Keratinocyte (primary cell): ENCODE measurements around the gene COX5A.

Source experiments
- EZH2 ChIP-seq: IDR thresholded peaks from one replicate; pipeline ENCODE4 v1.6.1; 2012; ENCODE audit warnings: inconsistent platforms, mild to moderate bottlenecking, low read length, moderate library complexity
- TF ChIP-seq, protein P1 (sequence below), 3 experiments: IDR thresholded peaks in 1 of 3; conservative IDR thresholded peaks in 1 of 3; optimal IDR thresholded peaks in 1 of 3; 2 replicates in 2 of 3; 3 replicates in 1 of 3; pipeline versions ENCODE3 to v1.5.1; 2011; ENCODE audit warnings: low read length in 3 of 3, mild to moderate bottlenecking in 3 of 3, moderate library complexity in 2 of 3, control low read depth in 1 of 3, inconsistent platforms in 1 of 3; ENCODE audit not compliant: insufficient read depth in 2 of 3; ENCODE audit errors: extremely low read depth in 1 of 3

DNA sequence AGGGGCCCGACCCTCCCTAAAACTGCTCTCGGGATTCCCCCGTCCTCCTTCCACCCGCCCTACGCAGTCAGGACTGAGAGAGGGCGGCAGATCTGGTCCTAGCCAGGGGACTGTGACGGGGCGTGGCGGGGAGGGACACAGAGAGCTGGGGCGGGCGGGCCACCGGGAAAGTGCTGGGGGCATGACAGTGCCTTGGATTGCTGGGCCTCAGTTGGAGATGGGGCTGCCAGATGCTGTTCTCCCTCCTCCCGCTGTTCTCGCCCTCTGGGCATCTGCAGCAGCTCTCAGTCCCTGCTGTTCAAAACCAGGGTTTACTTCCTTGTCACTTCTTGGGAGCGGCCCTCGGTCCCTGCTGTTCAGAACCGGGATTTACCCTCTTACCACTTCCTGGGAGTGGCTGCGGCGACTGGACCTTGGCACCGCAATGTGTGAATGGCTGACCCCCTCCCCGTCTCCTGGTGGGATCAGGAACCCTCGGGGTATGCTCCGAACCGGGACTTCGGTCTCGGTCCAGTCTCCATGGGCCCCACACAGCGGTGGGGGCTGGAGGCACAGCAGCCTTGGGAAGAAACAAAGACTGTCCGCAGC, 20.5 kb upstream of the COX5A start:
- TF ChIP-seq, protein P1, sequence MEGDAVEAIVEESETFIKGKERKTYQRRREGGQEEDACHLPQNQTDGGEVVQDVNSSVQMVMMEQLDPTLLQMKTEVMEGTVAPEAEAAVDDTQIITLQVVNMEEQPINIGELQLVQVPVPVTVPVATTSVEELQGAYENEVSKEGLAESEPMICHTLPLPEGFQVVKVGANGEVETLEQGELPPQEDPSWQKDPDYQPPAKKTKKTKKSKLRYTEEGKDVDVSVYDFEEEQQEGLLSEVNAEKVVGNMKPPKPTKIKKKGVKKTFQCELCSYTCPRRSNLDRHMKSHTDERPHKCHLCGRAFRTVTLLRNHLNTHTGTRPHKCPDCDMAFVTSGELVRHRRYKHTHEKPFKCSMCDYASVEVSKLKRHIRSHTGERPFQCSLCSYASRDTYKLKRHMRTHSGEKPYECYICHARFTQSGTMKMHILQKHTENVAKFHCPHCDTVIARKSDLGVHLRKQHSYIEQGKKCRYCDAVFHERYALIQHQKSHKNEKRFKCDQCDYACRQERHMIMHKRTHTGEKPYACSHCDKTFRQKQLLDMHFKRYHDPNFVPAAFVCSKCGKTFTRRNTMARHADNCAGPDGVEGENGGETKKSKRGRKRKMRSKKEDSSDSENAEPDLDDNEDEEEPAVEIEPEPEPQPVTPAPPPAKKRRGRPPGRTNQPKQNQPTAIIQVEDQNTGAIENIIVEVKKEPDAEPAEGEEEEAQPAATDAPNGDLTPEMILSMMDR (optimal IDR thresholded peaks at IDR 0.05 in 1 of 3, IDR thresholded peaks at IDR 0.05 in 1 of 3, conservative IDR thresholded peaks at IDR 0.05 in 1 of 3; ENCODE audit: extremely low read depth in 1 of 3, insufficient read depth in 2 of 3, low read length in 3 of 3): peak in 1 of 3 experiments; percentile 8
- no peak for TF ChIP-seq EZH2
